ENCODE results near the gene GBX1.

The GBX1 gene

DNA sequence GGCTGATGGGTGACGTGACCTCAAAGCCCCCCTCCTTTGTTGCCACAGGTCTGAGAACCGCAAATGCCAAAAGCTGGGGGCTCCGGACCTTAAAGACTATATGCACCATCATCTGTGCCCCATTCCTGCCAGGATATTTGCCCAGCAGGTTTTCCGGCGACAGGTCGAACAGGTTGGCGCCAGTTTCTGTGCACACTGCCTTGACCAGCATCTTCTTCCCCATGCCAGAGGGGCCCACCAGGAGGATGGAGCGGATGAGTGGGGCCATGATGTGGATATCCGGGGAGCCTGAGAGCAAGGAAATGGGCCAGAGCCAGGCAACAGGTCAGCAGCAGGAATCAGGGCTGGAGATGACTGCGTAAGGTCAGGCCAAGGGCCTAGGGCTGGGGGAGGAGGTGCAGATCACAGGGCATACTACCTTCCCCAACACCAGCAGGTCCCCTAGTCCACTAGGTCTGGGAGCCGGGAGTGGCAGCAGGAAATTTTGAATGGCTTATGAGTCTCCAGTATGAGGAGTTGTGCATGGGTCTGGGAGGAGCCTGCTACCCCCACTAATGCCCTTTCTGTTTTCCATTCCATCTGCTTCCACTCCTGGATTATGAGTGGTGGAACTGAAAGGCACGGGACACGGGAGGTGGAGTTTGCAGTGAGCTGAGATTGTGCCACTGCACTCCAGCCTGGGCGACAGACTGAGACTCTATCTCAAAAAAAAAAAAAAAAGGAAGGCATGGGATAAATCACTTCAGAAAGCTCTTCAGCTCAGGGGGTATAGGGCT, 25.9 kb upstream of the GBX1 start:
- DNase-seq (ENCODE audit: low read depth, low spot score), result no peak

DNA sequence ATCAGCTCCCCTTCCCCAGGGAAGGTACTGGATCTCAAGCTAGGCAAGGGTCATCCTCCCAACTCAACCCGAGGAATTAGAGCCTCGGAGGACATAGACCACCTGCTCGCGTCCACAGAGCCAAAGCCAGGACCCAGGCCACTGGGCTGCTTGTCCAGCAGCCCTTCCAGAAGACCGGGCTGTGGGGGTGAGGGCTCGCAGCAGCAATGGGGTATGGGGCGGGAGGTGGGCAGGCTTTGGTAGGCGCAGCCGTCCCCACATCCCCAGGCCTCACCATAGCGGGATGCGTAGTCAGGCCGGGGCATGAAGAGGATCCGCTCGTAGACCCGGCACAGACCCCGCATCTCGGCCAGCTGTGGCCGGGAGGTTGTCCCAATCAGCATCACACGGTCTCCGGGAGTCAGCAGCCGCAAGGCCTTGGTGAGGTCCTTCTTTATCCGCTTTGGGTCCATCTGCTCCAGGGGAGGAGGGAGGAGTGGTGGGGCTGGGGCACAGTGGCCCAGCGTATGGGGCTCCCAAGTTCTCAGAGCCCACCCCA, 24.6 kb upstream of the GBX1 start:
- DNase-seq (ENCODE audit: low read depth, low spot score), result no peak

DNA sequence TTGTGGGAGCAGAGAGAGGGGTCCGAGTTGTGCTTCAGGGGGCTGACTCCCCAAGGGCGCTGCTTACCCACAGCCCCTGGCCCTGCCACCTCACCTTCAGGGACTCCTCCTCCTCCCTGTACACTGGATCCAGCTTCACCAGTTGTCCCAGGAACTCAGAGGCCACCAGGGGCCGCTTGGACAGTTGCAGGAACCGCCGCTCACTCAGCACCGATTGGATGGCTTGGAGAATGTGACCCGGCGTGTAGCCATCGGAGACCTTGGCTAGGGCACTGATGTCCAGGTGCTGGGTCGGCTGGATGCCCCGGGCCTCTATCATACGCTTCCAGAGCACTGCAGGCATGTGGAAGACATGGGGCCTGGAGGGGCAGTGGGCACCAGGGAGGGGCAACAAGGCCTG, 24.1 kb upstream of the GBX1 start:
- no peak for DNase-seq (ENCODE audit: low read depth, low spot score)

DNA sequence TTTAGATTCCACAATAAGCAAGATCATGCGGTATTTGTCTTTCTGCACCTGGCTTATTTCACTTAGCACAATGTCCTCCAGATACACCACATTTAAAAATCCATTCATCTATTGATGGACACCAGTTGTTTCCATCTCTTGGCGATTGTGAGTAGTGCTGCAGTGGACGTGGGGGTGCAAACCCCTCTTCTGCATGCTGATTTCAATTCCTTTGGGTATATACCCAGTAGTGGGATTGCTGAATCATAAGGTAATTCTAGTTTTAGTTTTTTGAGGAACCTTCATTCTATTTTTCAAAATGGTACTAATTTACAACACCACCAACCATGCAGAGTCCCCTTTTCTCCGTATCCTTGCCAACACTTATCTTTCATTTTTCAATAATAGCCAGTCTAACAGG, 21.5 kb upstream of the GBX1 start:
- DNase-seq (ENCODE audit: low read depth, low spot score), result no peak

DNA sequence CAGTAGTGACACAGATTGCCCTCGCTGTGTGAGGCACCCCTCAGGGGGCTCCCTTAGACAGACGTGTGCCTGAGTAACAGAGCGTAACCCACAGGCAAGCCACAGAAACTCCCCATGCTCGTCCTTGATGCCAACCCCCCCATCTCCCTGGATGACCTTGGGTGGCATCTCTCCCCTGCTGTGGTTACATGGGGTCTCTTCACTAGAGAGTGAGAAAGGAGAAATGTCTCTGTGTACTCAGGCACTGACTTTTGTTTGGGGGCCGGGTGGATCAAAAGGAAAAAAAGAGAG, 20.7 kb upstream of the GBX1 start:
- no peak for DNase-seq (ENCODE audit: low read depth, low spot score)

DNA sequence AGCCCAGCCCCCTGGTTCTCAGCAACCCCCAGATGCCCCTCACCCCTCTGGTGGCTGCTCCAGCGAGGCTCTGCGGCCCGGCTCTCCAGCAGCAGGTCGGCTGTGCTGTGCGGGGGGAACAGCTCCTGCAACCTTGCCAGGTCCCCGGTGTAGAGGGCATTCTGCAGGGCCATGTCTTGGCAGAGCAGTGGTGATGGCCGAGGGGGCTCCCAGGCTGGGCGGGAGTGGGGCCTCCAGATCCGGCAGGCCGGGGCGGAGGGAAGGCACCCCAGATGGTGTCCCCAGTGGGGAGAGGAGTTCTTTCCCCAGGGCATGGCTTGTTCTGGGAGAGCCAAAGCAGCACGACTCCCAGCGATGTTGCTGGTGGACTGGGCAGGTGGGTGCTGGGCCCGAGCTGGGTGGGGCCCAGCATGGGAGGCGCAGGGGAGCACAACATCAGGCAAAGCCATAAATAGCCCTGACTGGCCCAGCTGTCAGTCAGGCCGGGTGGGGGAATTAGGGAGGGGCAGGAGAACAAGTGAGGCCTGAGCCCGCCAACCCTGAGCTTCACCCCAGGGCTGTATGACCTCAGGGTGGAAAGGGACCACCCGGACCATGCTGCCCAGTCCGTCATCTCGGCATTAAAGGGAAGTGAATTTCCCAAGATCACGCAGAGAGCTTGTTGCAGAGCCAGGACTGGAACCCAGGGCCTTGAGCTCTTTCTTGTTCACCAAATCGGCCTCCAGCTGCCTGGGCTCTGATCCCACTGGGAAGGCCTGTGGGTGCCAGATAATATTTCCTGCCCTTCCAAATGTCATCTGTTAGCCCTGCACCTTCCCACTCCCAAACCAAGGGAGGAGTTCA, 20.1 kb upstream of the GBX1 start:
- no peak for DNase-seq (ENCODE audit: low read depth, low spot score)

DNA sequence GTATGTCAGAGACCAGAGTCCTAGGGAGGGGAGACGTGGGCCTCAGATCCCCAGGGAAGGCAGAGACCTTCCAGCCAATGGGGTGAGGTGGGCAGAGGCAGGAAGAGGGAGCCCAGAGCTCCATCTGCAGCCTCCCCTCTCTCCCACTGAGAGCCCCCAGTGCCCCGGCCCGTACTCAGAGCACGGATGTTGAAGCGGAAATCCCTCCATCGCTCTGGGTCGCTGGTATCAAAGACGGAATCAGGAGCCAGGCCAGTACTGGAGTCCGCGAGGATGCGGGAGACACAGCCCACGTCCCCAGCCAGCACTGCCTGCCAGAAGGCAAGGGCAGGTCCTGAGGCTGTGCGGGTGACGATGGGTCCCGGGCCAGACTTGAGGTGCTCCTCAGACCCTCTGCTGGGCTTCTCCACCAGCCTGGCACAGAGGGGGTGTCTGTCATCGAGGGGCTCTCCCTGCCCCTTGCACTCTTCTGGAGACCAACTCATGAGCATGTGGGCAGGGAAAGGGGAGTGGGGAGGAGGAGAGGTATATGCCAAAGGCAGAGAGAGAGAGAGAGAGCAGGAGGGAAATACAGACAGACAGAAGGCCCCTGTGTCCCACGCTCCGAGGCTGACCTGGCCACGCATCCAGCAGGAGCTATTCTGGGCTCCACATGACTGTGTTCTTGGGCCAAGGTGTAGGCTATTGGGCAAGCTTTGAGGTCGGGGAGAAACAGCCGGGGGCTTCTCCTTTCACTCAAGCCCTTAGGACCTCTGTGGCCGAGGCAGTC, 19.3 kb upstream of the GBX1 start, which contains the start of gene ASB10:
ASB10 (minus strand) TSS at position 611 of the 769 bp plus-strand sequence; CDS start at position 491, 120 bp downstream.
- no peak for DNase-seq (ENCODE audit: low read depth, low spot score)

DNA sequence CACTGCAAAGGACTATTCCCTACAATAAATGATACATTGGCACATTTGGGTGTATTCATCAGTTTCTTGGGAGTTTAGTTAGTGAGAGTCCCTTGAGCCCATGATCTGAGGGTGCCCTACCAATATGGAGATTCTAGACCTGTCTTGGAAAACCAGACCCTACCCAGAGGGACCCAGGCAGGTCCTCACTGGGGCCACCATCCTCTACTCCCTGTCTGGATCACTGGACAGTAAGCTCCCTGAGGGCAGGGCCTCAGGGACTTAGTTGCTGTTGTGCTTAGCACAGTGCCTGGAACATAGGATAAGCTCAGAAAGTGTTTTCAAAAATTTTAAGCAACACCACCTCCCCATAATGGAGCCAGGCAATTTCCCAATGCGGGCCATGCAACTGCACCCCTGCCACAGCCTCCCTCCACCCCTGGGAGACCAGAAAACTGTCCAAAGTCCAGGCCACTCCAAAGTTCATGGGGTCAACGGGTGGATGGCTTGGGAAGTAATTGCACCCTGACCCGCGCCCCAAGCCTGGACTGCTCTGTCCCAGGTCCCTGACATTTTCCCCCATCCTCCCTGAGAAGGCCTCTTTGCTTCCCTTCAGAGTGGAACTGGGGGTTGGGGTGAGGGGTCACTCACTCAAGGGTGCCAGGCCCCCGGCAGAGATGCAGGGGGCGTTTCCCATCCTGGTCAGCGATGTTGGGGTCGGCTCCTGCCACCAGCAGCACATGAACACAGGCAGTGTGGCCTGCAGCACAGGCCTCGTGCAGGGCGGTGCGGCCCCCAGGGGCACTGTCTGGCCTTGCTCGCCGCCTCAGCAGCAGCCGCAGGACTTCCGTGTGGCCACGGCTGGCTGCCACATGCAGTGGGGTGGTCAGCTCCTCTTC, 18.5 kb upstream of the GBX1 start:
- DNase-seq (ENCODE audit: low read depth, low spot score), result no peak

DNA sequence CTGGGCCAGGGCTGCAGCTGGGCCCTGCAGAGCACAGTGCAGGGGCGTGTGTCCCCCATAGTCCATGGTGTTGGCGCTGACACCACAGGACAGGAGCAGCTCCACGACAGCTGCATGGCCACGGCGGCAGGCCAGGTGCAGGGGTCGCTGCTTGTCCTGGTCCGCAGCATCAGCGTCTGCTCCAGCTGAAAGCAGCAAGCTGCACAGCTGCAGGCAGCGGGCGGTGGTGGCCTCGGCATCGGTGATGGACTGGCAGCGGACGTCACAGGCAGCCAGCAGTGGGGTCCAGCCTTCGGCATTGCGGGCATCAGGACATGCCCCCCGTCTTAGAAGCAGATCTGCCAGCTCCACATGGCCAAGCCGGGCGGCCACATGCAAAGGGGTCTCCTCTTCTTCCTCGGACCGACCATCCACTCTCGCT, 13.5 kb upstream of the GBX1 start:
- DNase-seq (ENCODE audit: low read depth, low spot score), result no peak

DNA sequence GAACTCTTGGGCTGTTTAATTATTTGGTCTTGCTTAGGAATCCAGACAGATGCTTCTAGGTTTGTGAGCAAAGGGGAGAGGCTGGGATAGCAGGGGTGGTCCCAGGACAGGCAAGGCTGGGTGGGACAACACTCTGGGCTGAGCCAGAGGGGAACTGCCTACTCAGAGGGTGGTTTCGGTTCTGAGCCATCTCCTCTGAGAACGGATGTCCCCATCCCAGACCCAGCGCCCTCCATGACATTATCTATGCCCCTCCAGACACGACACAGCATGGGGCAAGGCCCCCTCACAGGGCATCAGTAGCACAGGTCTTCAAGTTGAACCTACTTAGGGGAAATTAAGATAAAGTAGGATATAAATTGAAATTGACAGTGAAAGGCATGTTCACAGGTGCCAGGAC, 12.5 kb upstream of the GBX1 start:
- DNase-seq (ENCODE audit: low read depth, low spot score), result no peak

DNA sequence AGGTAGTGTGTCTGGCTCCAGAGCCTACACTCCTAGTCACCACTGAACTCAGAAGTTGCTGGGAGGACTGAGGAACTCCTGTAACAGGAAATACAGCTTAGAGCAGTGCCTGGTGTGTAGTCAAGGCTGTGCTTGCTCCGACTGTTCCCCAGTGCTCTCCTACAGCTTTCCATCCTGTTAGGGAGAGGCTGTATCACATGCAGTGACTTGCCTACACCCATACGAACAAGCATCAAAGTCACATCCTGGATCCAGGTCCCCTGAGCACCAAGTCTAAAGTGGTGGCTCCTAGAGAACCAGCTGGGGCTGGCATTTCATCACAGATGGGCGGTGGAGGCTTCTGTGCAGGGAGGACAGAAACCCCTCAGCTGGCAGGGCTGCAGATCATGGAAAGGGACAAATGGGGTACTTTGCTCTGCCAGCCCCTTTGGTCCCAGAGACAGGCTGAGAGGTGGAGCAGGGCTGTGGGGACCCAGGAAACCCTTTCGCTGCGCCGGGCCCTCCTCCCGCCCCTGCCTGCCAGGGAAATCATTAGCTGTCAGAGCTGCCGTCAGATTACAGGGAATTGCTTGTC, 11.9 kb upstream of the GBX1 start:
- no peak for DNase-seq (ENCODE audit: low read depth, low spot score)

DNA sequence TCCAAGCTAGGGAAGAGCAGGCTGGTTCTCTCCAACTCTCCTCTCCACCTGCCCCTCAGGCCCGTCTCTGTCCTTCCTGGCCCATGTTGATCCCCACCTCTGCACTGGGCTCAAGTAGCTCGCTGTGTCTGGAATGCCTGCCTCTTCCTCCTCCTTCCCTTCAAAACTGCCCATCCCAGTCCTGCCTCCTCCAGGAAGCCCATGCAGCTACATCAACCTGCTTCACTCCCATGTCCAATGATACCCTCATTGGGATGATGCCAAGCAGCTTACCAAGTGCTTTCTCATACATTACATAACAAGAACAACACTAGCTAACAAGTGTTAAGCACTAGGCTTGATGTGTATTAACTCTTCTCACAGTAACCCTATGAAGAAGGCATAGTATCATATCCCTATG, 11.3 kb upstream of the GBX1 start:
- no peak for DNase-seq (ENCODE audit: low read depth, low spot score)

DNA sequence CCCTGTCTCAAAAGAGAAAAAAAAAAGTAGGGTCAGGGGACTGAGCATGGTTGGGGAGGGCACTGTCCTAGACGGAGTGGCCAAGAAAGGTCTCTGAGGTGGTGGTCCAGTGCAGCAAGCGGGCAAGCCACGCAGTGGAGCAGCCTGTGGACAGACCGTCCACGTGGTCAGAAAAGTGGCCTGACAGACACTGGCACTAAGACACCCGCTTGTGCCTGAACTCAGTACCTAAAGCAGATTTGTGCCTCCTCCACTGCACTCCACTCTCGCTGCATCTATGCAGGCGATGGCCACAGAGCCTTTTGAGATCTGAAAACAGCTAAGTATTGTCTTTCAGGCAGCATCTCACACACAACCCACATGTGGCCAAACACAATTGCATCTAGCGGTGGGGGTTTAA, 10.7 kb upstream of the GBX1 start:
- no peak for DNase-seq (ENCODE audit: low read depth, low spot score)

DNA sequence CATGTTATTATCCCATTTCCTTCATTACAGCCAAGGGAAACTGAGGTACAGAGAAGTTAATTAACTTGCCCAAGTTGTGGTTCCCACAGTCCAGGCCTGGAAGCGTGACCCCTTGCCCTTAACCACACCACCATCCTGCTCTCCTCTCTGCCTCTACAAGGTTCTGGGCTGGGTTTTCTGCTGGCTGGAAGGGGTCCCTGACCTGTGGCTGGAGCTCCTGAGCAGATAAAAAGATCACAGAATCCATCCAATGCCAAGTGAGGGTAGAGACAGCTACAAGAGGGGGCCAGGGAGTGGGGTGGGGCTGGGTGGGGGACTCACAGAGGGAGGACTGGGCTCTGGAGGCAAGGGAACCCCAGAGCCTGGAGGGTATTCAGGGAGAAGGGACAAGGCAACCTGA, 9.8 kb upstream of the GBX1 start:
- DNase-seq (ENCODE audit: low read depth, low spot score), result no peak

DNA sequence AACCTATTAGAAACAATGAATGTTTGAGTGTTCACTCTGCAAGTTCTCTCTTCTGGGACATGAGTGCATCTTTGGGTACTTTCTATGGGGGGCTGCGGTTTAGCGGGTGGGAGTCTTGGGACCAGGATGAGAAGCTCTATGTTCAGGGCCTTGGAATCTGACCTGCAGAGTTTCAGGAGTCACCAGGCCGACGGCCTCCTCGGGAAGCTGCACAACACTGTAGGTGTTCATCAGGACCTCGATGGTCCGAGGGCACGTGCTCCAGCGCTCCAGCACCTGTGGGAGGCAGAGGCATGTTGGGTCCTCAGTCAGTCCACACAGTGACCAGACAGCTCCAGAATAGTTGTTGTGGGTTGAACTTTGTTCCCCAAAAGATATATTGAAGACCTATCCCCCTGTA, 8.9 kb upstream of the GBX1 start:
- no peak for DNase-seq (ENCODE audit: low read depth, low spot score)

DNA sequence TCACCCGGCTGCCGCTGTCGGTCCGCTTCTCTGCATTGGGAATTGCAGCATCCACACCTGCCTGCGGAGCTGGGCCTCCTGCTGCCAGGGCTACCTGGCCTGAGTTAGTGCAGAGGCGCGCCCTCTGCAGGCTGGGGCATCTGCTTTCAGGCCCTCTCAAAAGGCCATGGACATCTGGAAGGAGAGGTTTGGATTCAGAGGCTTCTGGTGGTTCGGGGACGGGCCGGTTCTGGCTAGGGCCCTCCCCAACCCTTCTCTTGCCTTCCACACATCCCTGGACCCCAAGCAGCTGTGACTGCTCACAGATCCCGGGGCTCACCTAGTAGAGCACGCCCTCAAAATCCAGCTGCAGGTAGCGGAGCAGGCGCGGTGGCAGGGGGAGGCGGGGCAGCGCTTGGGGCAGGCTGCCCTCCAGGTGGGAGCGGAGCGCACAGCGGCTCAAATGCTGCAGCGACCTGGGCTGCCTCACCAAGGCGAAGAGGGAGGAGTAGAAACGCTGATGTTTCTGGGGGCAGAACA, 8.4 kb upstream of the GBX1 start:
- DNase-seq (ENCODE audit: low read depth, low spot score), result no peak

DNA sequence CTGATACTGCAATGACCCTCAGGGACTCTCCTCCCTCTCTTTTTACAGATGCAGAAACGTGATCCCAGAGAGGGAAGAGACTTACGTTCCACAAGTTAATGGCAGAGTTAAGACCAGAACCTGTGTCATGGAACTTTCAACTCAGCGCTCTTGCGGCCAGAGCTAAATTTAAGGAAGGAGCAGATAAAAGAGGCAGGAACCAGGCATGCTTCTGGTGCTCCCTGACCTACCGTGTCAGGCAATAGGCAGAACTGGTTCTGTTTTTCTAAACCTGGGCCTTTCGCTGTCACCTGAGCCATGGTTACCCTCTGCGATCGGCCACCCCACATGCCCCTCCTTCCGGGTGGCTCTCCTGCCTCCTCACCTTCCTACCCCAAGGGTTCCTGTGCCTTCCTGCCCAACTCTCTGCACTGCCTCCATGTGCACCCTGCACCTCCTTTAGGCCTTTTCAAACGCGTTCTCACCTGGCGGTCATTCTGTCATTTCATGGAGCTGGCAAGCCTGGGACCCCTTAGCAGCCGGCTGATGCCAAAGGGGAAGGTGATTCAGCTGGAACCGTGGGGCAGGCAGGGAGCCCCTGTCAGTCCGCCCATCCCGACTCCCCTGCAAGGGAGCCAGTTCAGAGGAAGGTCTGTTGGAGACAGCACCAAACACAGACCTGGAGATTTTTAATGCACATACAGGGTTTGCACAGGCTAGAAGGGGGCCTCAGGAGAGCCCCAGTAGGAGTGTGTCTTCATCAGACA, 7.7 kb upstream of the GBX1 start:
- DNase-seq (ENCODE audit: low read depth, low spot score), result no peak

DNA sequence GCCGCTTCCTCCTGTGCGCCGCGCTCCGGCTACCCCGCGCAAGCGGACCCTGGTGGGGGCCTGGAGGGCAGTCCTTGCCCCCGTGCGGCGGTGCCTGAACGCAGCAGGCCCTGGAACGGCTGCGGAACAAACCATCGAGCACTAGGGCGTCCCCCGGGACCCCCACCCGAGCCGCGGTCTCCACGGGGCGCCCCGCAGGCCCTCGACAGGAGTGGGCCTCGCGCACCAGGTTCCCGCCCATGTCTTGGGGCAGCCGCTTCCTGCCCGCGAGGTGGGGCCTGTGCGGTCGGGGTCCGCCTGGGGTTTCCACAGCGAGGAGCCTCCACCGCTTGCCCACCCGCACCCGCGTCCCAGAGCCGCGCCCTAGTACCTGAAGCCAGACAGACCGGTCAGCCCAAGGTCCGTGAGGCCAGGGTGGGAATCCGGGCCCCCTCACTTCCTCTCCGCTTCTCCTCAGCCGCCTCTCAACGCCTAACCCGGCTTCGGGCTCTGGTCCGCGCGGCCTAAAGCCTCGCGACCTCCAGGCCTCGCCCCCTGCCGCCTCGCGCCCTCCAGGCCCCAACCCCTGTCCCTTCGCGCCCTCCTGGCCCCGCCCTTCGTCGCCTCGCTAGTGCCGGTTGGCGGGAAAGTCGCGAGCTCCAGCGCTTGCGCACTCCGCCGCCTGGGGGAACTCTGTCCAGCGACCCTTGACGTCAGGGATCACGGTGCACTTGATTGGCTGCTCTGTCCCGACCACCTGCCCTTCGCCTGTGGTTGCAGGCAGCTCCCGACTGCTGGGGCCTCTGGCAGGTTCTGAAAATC, 7.0 kb upstream of the GBX1 start:
- DNase-seq (ENCODE audit: low read depth, low spot score), result peak; percentile 39

Data from astrocyte of the hippocampus (primary cell).